ENCODE results near the gene MMP7.

GRCh38 chr11:102559839-102560238 lies 29.3 kb upstream of the MMP7 start:
- TF ChIP-seq POLR2A (IDR thresholded peaks at IDR 0.05) (no peak), CTCF (IDR thresholded peaks at IDR 0.05) (no peak)
